ENCODE results near the gene CTSE. TPM values are rescaled to one million over a fixed set of nuclear protein-coding genes. Genes with fewer than 3 reads are reported as not detected.
"Not testable (repeated sequence)": the region's sequence is repeated elsewhere in the genome, so short reads cannot be mapped to it uniquely, and the experiment has no call there.

Gene CTSE
- total RNA-seq, 2 experiments from 2014 or later, result not detected

DNA sequence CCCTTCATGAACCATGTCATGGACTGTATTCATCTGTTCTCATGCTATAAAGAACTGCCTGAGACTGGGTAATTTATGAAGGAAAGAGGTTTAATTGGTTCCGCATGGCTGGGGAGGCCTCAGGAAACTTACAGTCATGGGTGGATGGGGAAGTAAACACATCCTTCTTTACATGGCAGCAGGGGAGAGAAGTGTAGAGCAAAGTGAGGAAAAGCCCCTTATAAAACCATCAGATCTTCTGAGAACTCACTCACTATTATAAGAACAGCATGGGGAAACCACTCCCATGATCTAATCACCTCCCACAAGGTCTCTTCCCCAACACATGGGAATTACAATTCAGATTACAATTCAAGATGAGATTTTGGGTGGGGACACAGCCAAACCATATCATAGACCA, 27.1 kb downstream of the CTSE start:
- not testable (repeated sequence) for H3K4me3 Mint-ChIP-seq, H3K4me1 Mint-ChIP-seq, H3K27ac Mint-ChIP-seq, H3K27me3 Mint-ChIP-seq, H3K36me3 Mint-ChIP-seq, DNase-seq, H3K9me3 Mint-ChIP-seq

DNA sequence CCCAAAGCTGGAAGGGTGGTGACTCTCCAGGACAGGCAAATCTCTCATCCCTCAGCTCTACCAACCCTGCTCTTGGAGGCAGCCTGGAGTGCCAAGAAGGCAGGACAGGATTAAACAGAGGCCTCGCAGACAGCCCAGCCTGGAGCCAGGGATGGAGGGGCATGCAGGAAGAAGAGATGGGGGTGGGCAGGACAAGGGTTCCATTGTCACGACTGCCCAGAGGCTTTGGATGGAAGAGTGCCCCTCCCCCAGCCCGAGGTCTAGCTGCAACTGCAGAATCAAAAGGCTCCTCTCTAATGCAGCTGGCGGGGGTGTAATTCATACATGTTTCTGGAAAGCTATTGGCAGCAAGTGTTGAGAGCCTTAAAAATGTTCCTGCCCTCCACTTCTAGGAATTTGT, 29.3 kb downstream of the CTSE start:
- peaks cover 3% of the 10 kb centered on the region for H3K27me3 Mint-ChIP-seq
- H3K36me3 Mint-ChIP-seq, result no peaks in the 10 kb centered on the region
- no peaks in the 10 kb centered on the region for H3K9me3 Mint-ChIP-seq
- no peaks in the 10 kb centered on the region for H3K4me1 Mint-ChIP-seq
- no peak for DNase-seq
- no peak overlapping the region for H3K27ac Mint-ChIP-seq
- no peak overlapping the region for H3K4me3 Mint-ChIP-seq

DNA sequence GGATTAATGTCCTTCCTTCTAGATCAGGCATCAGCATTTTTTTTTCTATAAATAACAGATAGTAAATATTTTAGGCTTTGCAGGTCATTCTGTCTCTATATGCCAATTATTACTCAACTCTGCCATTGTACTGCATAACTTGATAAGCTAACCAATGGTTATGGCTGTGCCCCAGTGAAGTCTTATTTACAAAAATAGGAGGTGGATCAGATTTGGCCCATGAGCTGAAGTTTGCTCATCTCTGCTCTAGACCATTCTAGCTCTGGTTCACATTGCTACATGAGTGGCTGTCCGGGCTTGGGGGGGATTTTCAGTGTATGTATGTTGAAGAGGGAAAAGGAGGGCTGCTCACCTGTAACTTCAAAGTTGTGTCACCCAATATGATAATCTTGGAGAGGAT, 30.6 kb downstream of the CTSE start:
- no peak for DNase-seq
- Mint-ChIP-seq H3K36me3 (no peaks in the 10 kb centered on the region), H3K4me3 (no peak overlapping the region), H3K4me1 (no peaks in the 10 kb centered on the region), H3K9me3 (no peaks in the 10 kb centered on the region), H3K27me3 (peaks cover 3% of the 10 kb centered on the region), H3K27ac (no peak overlapping the region)

GRCh38 chr1:205992218-205992882, 31.3 kb downstream of the CTSE start:
- no peak overlapping the region for H3K27ac Mint-ChIP-seq
- H3K4me3 Mint-ChIP-seq, result no peak overlapping the region
- H3K4me1 Mint-ChIP-seq, result no peaks in the 10 kb centered on the region
- H3K27me3 Mint-ChIP-seq, result peaks cover 3% of the 10 kb centered on the region
- DNase-seq, result no peak
- no peaks in the 10 kb centered on the region for H3K36me3 Mint-ChIP-seq
- no peaks in the 10 kb centered on the region for H3K9me3 Mint-ChIP-seq

DNA sequence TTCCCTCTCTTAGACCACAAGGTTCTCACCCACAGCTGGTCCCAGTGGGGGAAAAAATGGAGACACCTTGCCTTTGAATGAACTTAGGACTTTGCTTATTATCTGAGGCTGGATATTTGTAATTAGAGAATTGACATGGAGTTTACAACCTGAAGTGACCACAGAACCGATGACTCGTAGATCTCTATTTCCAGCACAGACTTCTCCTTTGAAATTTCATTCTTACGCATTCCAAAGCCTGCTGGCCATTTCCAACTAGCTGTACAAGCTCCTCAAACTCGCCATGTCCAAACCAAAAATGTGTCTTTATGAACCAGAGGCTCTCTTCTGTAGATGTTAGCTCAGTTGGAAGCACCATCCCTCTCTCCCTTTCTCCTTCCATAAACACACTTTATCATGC, 32.5 kb downstream of the CTSE start:
- no peak for DNase-seq
- H3K9me3 Mint-ChIP-seq, result no peaks in the 10 kb centered on the region
- H3K4me1 Mint-ChIP-seq, result no peaks in the 10 kb centered on the region
- no peak overlapping the region for H3K27ac Mint-ChIP-seq
- peaks cover 3% of the 10 kb centered on the region for H3K27me3 Mint-ChIP-seq
- H3K4me3 Mint-ChIP-seq, result no peak overlapping the region
- H3K36me3 Mint-ChIP-seq, result no peaks in the 10 kb centered on the region

GRCh38 chr1:205990226-205990625, 33.5 kb downstream of the CTSE start:
- no peak for DNase-seq
- Mint-ChIP-seq H3K4me1 (no peaks in the 10 kb centered on the region), H3K9me3 (no peaks in the 10 kb centered on the region), H3K27ac (no peak overlapping the region), H3K4me3 (no peak overlapping the region), H3K27me3 (peaks cover 3% of the 10 kb centered on the region), H3K36me3 (no peaks in the 10 kb centered on the region)

- no peak for DNase-seq
- H3K4me3 Mint-ChIP-seq, result no peak overlapping the region
- H3K27ac Mint-ChIP-seq, result peak overlapping the region; percentile 13
- no peaks in the 10 kb centered on the region for H3K36me3 Mint-ChIP-seq
- peaks cover 3% of the 10 kb centered on the region for H3K27me3 Mint-ChIP-seq
- H3K9me3 Mint-ChIP-seq, result no peaks in the 10 kb centered on the region
- no peaks in the 10 kb centered on the region for H3K4me1 Mint-ChIP-seq
Measured at GRCh38 chr1:205989786-205990185, 33.9 kb downstream of the CTSE start.

- no peaks in the 10 kb centered on the region for H3K4me1 Mint-ChIP-seq
- no peak overlapping the region for H3K27ac Mint-ChIP-seq
- H3K36me3 Mint-ChIP-seq, result no peaks in the 10 kb centered on the region
- peaks cover 3% of the 10 kb centered on the region for H3K27me3 Mint-ChIP-seq
- no peak for DNase-seq
- H3K4me3 Mint-ChIP-seq, result no peak overlapping the region
- no peaks in the 10 kb centered on the region for H3K9me3 Mint-ChIP-seq
Measured at GRCh38 chr1:205988585-205988995, 35.1 kb downstream of the CTSE start.

DNA sequence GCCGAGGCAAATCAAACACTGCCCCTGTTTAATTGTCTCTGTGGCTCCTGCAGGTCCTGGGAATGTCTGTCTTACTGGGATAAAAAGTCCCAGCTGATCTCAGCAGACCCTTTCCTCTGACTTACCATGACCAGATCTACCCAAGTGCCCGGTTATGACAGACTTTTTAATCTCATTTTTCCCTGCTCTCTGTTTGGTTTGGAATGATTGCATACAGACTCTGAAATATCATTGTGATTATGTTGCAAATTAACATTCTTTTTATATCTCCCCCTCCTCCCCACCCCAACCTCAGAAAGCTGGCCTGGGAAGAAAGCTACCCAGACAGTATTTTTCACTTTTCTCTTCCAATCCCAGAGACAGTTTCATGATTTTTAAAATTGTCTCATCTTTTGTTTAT, 36.8 kb downstream of the CTSE start:
- H3K9me3 Mint-ChIP-seq, result no peaks in the 10 kb centered on the region
- no peaks in the 10 kb centered on the region for H3K4me1 Mint-ChIP-seq
- H3K27ac Mint-ChIP-seq, result no peak overlapping the region
- no peaks in the 10 kb centered on the region for H3K36me3 Mint-ChIP-seq
- DNase-seq, result no peak
- peaks cover 3% of the 10 kb centered on the region for H3K27me3 Mint-ChIP-seq
- no peak overlapping the region for H3K4me3 Mint-ChIP-seq

GRCh38 chr1:205986292-205986691, 37.4 kb downstream of the CTSE start:
- Mint-ChIP-seq H3K27ac (no peak overlapping the region), H3K27me3 (peaks cover 3% of the 10 kb centered on the region), H3K36me3 (no peaks in the 10 kb centered on the region), H3K4me3 (no peak overlapping the region), H3K9me3 (no peaks in the 10 kb centered on the region), H3K4me1 (no peaks in the 10 kb centered on the region)
- no peak for DNase-seq

- DNase-seq, result no peak
- H3K27ac Mint-ChIP-seq, result no peak overlapping the region
- no peaks in the 10 kb centered on the region for H3K36me3 Mint-ChIP-seq
- H3K9me3 Mint-ChIP-seq, result no peaks in the 10 kb centered on the region
- H3K4me1 Mint-ChIP-seq, result no peaks in the 10 kb centered on the region
- peaks cover 3% of the 10 kb centered on the region for H3K27me3 Mint-ChIP-seq
- no peak overlapping the region for H3K4me3 Mint-ChIP-seq
Measured at GRCh38 chr1:205985330-205986005, 38.2 kb downstream of the CTSE start.

DNA sequence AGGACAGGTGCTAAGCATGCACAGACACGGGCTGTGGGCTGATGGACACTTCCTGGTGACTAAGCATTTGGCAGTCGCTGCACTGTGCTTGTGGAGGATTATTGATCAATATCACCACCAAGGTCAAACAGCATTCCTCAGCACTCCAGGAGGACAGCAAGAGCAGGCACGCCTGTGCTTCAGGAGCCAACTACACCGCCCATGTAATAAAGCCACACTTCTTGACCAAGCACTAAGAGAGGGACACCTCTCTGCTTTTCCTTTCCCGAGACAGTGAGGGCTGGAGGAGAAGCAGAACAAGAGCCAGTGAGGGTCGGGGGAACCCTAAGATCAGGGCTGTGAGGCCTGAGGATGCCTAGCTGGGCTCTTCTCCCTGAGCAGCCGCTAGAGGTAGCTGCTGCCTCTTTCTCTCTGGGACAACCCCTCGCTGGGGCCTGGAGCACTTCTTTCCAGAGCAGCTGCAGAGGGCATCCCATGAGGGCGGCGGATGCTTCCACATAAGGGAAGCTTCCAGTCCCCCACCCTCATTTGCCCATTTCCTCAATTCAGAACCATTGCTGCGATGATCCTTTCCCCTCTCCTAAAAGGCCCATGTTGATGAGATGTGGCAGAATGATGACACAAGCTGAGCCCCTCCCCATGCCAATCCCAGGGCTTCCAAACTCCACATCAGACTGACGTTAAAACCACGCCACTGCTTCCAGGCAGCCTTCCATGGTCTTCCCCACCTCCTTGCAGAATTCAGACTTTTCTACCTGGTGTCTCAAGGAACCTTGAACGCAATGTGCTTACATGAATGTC, 39.6 kb downstream of the CTSE start:
- H3K4me1 Mint-ChIP-seq, result no peaks in the 10 kb centered on the region
- H3K9me3 Mint-ChIP-seq, result no peaks in the 10 kb centered on the region
- H3K27ac Mint-ChIP-seq, result no peak overlapping the region
- DNase-seq, result peak; percentile 36
- no peaks in the 10 kb centered on the region for H3K36me3 Mint-ChIP-seq
- no peak overlapping the region for H3K4me3 Mint-ChIP-seq
- no peaks in the 10 kb centered on the region for H3K27me3 Mint-ChIP-seq

GRCh38 chr1:205981257-205981656, 42.4 kb downstream of the CTSE start:
- no peaks in the 10 kb centered on the region for H3K27me3 Mint-ChIP-seq
- H3K4me1 Mint-ChIP-seq, result no peaks in the 10 kb centered on the region
- H3K27ac Mint-ChIP-seq, result no peak overlapping the region
- H3K4me3 Mint-ChIP-seq, result no peak overlapping the region
- no peaks in the 10 kb centered on the region for H3K36me3 Mint-ChIP-seq
- no peak for DNase-seq
- no peaks in the 10 kb centered on the region for H3K9me3 Mint-ChIP-seq

- no peaks in the 10 kb centered on the region for H3K36me3 Mint-ChIP-seq
- no peak for DNase-seq
- no peak overlapping the region for H3K4me3 Mint-ChIP-seq
- no peaks in the 10 kb centered on the region for H3K27me3 Mint-ChIP-seq
- H3K27ac Mint-ChIP-seq, result no peak overlapping the region
- H3K4me1 Mint-ChIP-seq, result no peaks in the 10 kb centered on the region
- no peaks in the 10 kb centered on the region for H3K9me3 Mint-ChIP-seq
Measured at GRCh38 chr1:205980237-205980870, 43.3 kb downstream of the CTSE start.

- H3K4me1 Mint-ChIP-seq, result no peaks in the 10 kb centered on the region
Measured at GRCh38 chr1:205979301-205979700, 44.4 kb downstream of the CTSE start.

More at GRCh38 chr1:205979301-205979700, 44.4 kb downstream of the CTSE start:
- Mint-ChIP-seq H3K27ac (no peak overlapping the region), H3K27me3 (no peaks in the 10 kb centered on the region), H3K4me3 (no peak overlapping the region), H3K9me3 (peaks cover 6% of the 10 kb centered on the region), H3K36me3 (no peaks in the 10 kb centered on the region)
- no peak for DNase-seq

All from activated naive CD8-positive, alpha-beta T cell treated with anti-CD3 and anti-CD28 coated beads for 36 hours (primary cell).